HG03097 (cell line): ENCODE measurements around the gene MYO18A.
"Not testable (repeated sequence)": the region's sequence is repeated elsewhere in the genome, so short reads cannot be mapped to it uniquely, and the experiment has no call there.

Source experiments
- ATAC-seq: cut with Tn5 transposase; IDR thresholded peaks from one replicate; pipeline ENCODE4 v1.9.1; 2021; ENCODE audit not compliant: unreplicated experiment, low FRiP score

The MYO18A gene

DNA sequence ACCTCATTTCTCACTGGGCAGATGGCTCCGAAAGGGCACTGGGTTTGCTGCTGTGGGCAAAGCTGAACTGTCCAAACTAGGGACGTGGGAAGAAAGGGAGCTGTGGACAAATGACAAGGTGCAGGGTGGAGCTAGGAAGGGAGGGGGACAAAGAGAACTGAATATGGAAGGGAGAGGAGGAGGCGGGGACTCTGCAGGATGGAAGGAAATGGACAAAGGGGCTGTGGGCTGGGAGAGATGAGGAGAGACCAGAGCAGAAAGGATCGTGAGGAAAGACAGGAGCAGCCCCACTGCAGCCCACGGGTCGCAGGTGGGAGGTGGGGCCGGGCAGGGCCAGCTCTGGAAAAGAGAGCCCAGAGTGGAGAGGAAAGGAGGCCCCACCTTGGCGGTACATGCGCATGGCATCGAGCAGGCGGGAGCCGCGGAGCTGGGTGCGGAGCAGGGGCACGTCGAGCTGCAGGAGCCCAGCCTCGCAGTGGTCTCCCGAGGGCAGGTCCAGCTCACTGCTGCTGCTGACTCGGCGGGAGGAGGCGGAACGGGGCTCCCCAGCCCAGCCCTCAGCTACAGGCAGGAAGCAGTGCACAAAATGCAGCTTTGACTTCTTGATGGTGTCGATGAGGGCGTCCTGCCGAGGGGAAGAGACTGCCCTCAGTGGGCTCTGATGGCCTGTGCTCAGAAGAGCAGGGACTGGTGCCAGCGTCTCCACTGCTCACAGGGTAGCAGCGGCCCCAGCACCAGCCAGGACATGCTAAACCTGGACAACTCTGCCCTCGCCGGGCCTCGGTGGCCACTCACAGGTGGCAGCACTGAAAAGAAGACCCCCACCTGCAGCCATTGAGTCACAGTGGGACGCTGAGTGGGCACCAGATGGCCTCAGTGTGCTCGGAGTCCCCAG is 70.5 kb downstream of the MYO18A start:
- ATAC-seq = no peak

DNA sequence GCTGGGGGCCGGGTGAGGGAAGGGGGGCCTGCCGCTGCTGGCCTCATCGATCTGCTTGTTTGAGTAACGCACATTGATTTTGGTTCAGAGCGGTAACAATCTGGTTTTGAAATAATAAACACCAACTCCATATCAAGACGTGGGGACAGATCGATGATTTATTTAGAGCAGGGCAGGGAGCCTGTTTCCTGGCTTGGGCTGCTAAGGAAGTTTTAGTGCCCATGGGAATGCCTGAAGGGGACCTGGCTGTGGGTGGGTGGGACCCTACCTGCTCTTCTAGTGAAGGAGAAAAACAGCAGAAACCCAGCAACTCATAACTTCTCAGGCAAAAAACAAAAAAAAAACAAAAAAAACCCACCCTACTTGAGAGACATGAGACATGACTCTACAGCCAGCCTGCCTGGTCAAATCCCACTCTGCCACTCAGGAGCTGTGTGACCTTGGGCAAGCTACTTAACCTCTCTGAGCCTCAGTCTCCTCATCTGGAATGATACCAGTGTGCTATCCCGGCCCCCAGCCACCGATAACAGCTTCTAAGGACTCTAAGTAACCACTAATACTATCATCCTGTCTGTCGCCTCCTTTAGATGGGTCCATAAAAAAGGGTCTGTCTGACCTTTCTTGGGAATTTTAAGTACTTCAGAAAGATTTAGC is 71.2 kb downstream of the MYO18A start:
- ATAC-seq = no peak

DNA sequence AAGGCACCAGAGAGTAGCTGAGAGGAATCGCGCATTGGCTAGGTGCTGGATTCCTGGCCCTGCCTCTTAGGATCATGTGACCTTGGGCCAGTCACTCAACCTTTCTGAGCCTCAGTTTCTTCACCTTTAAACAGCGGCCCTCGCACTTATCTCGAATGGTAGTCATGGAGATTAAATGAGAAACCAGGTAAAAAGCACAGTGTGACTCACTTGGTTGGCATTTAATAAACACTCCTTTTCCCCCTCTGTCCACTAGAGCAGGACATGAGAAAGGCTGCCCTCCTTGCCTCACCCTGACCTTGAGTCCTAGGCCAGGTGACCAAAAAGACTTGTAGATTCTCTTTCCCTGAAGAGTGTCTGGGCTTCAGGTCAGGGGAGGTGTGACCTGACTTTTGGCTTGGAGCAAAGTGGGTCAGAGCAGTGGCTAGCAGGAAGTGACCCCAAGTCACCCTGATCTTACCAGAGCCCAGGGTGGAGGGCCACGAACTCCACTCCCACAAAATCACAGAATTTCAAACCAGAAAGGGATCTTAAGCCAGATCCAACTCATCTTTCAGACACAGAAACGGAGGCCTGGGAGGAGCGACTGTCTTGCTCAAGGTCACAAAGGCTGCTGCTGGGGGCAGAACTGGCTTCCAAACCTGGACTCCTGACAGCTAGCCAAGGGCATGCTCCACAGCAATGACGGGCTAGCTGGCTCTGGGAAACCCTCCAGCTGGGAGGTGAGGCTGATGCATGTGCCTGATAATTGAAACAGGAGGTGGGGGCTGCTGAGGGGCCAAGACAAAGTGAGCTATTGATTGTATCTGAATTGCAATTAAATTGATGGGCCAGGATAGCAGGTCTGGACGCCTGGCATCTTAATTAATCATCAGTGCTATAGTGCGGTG is 72.0 kb downstream of the MYO18A start:
- ATAC-seq = no peak

DNA sequence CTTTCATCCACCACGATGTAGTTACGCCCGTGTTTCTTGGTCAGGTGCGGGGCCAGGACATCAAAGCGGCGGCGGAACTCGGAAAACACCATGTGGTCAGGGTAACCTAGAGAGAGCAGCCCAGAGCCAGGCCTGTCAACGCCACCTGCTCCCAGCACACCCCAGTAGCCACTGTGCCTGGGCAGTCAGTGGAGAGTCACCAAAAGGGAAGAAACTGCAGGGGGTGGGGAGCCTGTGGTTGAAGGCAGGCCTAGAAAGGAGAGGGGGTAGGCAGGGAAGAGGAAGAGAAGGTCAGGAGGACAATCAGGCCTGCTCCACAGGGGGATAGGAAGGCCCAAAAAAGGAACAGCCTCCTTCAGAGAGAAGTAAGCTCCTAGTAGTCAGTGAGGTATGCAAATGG is 73.1 kb downstream of the MYO18A start:
- ATAC-seq = no peak

DNA sequence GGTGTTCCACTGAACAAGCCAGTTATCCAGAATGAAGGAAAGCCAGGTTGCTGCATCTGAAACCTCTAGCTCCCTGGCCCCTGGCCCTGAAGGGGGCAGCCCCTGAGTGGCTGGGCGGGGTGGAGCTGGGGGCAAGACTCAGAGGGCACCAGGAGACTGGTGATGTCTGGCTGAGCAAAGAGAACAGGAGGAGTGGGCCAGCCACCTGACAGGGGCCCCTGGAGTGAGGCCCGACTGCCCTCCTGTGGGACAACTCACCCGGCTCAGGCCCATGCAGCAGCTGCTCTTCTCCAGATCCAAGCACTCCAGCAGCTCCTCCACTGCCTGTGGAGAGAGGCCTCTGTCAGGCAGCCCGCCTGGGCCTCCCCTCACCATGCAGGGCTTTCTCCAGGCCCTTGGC is 76.9 kb downstream of the MYO18A start:
- no peak for ATAC-seq

DNA sequence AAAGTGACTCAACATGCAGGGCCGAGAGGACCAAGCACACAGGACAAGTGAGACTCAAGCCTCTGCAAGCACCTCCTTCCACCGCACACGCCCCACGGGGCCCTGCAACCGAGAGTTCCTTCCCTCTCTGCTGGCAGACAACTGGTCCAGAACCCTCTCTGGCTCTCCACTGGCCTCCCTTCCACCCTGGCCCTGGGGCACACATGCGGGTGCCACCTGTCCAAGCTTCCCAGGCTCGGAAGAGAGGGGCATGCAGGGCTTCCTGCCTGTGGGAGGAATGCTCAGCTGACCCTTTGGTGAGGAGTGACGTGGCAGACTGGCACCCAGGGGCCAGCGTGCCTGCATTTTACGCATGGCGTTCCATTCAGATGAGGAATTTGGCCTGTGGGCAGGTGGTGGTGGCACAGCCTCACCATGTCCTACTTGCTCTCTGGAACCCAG is 77.4 kb downstream of the MYO18A start:
- ATAC-seq = no peak

DNA sequence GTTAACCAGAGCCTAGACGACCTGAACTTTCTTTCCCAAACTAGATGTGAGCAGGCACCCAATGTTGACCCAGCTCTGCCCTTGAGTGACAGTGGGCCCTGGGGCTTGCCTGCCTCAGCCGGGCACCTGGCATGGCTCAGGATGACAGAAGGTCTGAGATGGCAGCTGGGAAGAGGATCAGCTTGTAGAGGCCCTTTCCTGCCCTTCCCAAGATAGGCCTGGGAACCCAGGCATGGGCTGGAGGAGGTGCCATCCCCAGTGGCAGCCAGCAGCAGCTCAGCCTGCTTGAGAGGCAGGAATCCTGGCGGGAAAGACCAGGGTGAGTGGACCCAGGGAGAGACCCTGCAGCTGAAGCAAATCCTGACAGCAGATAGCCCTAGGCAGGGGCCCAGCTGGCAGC is 78.2 kb downstream of the MYO18A start:
- no peak for ATAC-seq

DNA sequence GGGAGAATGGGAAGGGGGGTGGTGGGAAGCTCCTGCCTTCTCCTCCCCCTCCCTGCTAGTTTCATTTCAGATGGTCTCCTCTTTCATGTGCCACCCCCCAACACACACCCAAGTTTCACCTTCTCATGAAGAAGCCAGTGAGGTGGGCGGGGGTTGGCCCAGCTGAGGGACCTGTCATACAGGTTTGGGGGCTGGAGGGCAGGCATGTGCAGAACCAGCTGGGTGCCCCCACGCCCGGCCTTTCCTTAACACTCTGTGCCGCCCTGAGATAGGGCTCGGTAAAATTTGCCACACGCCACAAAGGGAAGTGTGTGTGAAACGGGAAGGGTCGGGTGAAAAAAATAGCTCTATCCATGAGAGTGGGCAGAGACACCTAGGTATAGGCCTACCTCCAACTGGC is 79.9 kb downstream of the MYO18A start:
- ATAC-seq = no peak

DNA sequence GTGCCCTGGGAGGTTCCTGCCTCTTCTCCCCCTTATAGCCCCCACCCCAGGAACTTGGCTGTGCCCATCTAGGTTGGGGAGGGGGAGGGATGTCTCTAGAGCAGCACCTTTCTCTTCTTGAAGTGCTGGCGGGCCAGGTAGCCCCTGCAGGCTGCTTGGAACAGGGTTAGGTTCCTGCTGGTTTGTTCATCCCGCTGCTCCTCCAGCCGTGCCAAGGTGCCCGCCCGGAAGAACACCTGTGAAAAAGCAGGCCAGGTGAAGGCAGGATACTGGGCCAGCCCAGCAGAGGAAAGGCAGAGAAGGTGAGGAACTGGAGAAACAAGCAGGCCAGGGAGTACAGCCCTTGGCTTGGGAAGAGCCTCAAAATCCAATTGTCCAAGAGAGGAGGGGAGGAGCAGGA is 80.7 kb downstream of the MYO18A start:
- ATAC-seq = no peak

DNA sequence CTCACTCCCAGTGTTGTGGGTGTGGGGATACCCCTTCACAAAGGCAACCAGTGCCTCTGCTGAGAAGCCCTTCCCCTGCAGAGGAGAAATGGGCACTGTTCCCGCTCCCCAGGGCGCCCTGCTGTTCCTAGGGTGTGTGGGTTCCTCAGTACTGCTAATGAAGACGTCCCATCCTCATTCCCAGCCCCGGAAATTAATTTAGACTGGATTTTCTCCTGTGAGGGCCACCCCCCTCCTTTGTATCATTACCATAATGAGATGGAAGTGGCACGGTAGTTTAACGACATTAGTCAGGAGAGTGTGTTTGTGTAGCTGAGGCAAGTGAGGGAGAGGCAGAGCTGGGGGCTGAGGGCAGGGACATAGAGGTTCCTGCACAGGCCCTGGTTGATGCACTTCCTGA is 84.1 kb downstream of the MYO18A start:
- no peak for ATAC-seq

DNA sequence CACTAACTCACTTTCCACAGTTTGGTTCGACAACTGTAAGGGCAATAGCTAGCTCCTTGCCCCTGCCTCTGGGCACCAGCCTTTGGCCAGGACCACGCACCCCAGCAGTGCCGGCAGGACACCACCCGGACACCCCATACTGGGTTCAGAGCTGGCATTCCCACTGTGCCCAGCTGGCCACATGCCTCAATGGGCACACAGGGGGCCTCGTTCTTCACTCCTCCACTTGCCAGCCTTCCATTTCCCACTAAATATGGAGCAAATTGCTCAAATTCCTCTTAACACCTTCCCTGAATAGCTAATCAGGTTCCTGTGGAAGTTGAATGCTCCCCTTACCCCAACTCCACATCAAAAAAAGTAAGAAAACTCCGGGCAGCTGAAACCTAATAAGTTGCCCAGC is 84.8 kb downstream of the MYO18A start:
- no peak for ATAC-seq

DNA sequence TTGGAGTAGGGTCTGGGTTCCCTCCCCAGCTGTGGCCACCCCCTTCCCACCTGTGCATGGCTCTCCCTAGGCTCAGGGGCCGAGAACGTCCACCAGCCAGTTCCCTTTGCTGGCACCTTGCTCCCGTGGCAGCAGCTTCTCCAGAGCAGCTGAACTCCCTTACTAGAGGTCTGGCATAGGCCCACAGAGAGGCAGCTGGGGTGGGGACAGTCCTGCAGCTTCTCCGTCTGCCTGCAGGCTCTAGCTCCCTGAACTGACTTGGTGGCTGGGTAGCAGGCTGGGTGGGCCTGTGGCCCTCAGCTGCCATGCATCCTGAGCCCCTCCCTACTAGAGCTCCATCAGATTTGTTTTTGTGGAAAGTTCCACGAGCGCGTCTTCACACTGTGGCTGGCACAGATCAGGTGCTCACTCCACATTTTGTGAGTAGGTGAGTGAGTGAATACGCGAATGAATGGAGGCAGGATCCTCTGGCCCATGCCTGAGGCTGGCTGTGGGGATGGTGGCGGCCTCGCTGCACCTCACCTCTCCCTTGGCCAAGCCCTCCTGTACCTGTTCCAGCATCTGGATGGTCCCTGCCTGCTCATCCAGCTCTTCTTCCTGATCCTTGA is 86.0 kb downstream of the MYO18A start:
- ATAC-seq = no peak

DNA sequence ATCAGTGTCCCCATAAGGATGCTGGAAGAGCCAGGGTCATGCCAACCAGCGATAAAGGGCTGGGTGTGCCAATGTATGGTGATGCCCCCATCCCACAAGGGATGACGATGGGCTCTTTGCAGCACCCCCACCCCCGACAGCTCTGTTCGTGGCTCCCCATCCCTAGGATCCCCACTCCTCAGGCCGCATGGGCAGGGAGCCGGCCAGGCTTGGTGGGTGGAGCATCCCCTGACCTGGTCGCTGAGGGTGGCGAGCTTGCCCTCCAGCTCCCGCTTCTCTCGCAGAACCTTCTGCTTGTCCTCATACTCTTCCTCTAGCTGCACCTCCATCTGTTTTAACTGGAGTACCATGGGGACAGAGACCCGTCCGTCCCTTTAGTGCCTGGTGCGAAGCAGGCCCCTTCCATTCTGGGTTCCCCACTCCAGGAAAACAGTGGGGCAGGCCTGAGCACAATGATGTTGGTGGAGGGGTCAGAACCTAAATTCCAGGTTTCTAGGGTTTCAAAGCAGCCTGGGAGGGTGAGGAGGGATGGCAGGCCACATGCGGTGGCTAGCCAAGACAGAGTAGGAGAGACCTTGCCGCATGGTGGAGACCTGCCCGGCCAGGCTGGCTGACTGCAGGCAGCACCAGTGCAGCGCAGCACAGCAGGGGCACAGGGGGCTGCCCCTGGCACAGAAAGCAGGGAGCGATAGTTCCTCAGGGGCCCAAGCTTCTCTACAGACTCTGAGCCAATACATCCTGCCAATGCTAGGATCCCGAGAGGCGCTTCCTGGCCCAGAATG is 86.9 kb downstream of the MYO18A start:
- ATAC-seq = no peak

DNA sequence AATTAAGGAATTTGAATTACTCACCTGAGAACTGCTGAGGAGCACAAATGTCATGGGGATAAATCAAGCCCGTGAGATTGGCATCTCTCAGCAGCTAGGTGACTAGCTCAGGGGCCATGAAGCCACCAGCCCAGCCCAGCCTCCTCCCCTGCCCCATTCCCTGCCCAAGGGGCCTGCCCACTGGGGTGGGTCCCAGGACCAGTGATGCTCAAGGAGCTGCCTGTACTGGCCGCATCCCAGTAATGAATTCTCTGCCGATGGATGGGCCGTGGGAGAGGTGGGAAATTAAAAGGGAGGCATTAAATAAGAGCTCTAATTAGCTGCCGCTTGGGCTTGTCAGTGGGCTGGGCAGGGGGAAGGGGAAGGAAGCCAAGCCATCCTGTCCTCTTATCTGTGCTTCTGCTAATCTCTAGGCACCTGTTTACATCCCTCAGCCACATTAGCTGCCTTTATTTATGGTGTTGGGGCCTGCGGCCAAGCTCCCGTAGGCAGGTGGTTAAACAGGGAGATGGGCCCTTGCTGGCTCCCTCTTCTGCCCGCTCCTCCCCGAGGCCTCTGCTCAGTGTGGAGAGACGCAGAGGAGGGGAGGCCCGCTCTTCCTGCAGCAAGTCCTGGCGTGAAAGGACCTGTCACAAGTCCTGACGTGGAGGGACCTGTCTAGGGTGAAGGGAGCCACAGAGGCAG is 88.5 kb downstream of the MYO18A start:
- no peak for ATAC-seq

DNA sequence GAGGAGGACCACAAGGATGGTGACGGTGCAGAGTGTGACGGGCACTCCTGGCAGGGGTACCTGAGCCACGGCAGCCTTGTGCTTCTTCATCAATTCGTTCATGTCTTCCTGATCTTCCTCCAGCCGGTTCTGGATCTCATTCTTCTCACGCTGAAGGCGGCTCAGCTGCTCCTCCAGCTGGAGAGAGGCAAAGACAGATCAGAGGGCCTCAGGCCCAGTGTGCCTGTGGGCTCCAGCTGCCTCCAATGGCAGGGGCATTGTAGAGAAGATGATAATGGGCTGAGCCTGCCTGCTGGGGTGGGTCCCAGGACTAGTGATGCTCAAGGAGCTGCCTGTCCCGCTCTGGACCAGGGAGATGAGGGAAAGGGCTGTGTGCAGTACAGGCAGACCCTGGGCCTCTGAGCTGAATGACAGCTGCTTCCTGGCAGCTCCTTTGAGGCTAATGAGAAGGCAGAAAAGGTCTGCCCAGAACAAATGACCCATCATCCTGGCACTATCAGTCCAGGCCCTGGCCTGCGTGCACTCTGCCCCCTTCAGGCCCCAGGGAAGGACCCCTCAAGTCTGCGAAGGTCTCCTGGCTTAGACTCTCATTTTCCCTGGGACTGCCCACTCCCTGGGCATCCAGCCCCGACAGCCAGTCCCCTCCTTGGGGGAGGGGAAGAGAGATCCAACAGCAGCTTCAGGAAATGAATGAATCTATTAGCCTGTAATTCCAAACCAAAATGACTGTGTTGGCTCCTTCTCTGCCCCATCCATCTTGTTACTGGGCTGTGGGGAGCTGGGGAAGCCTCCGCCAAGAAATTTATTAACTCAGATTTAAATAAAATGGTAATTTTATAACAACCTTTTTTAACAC is 89.2 kb downstream of the MYO18A start:
- no peak for ATAC-seq

DNA sequence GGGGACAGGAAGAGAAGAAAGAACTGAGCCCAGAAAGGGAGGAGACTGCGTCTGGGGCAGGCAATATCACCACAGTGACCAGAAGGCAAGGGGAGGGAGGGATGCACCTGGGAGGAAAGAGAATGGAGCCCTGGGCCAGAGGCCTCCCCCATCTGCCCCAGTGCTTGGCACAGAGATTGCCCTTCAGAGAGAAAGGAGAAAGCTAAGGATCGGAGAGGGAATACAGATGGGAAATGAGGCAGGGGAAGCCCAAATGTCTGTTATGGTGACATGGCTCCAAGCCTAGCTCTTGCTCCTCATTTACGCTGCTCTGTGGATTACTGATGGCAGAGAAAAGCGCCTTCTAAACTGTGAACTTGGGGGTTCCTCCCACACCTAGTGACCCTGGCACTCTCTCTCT is 90.1 kb downstream of the MYO18A start:
- no peak for ATAC-seq

DNA sequence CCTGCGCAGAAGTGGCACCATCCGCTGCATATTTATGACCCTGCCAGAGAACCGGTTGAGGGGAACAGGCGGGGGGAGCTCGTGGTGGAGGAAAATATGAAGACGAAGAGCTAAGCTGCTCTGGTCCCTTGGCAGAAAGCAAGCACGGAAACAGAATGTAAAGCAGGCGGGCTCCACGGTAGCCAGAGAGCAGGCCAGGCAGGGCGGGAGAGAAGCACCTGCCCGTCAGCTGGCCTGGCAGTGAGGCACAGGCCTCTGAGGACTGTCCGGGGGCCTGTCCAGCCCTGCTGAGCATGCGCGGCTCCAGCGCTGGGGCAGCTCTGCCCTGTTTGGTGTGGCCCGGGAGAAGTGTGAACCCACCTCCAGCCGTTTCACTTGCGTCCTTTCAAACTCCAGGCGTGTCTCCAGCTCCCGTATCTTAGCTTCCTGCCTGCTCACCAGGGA is 90.6 kb downstream of the MYO18A start:
- no peak for ATAC-seq

DNA sequence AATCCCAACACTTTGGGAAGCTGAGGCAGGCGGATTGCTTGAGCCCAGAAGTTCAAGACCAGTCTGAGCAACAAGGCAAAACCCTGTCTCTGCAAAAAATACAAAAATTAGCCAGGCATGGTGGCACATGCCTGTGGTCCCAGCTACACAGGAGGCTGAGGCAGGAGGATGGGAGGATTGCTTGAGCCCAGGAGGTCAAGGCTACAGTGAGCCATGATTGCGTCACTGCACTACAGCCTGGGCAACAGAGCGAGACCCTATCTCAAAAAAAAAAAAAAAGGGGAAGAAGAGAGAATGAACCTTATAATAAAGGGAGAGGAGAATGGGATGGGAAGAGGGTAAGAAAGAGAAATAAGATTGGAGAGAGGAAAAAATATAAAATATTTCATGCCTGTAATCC is 91.4 kb downstream of the MYO18A start:
- ATAC-seq = not testable (repeated sequence)
